Measurements from ENCODE around the gene UBC. TPM values are rescaled to one million over a fixed set of nuclear protein-coding genes. Genes with fewer than 3 reads are reported as not detected.

The UBC gene
- total and polyA plus RNA-seq, 9 of the 15 experiments (the other 6 are each of a cell fraction or from before 2014, with no cell fraction given) = 533 to 1,153 (median 813) TPM

GRCh38 chr12:124927201-124928094, 13.0 kb upstream of the UBC start (continued):
- TF ChIP-seq ZBTB12 (CRISPR knock-in tag; IDR thresholded peaks at IDR 0.05) (no peak), TCF15 (CRISPR knock-in tag; IDR thresholded peaks at IDR 0.05) (no peak), ZNF584 (CRISPR knock-in tag; IDR thresholded peaks at IDR 0.05; ENCODE audit: low read depth) (no peak), HMGXB4 (CRISPR knock-in tag; IDR thresholded peaks at IDR 0.05) (peak; percentile 94), SLC30A9 (CRISPR knock-in tag; IDR thresholded peaks at IDR 0.05) (no peak), MECOM (CRISPR knock-in tag; IDR thresholded peaks at IDR 0.05) (no peak), COPS2 (conservative IDR thresholded peaks at IDR 0.05) (no peak), ZNF274 (IDR thresholded peaks at IDR 0.05; ENCODE audit: borderline replicate concordance, low read depth, low read length) (no peak), ZNF644 (tag; IDR thresholded peaks at IDR 0.05; ENCODE audit: low read depth) (no peak), ZKSCAN1 (IDR thresholded peaks at IDR 0.05; ENCODE audit: low read depth, low read length) (peak; percentile 73; the same call in 1 of the 2 replicates), BRCA1 (IDR thresholded peaks at IDR 0.05) (no peak), BRCA1 (CRISPR knock-in tag; IDR thresholded peaks at IDR 0.05) (no peak), ESRRB (CRISPR knock-in tag; IDR thresholded peaks at IDR 0.05; ENCODE audit: borderline replicate concordance) (no peak), ZNF277 (CRISPR knock-in tag; IDR thresholded peaks at IDR 0.05; ENCODE audit: borderline replicate concordance) (no peak), MED1 (CRISPR knock-in tag; IDR thresholded peaks at IDR 0.05; ENCODE audit: borderline replicate concordance) (no peak), IRF2 (CRISPR knock-in tag; IDR thresholded peaks at IDR 0.05) (no peak), MLLT1 (IDR thresholded peaks at IDR 0.05) (no peak), DDX20 (tag; IDR thresholded peaks at IDR 0.05; ENCODE audit: low read depth) (0 out of 2 replicates have a peak, but pooled peaks have one; percentile 33), SIN3B (IDR thresholded peaks at IDR 0.05; ENCODE audit: low read depth) (no peak), E2F6 (IDR thresholded peaks at IDR 0.05; ENCODE audit: borderline replicate concordance in 1 of 2, extremely low read depth in 1 of 2, insufficient read depth in 1 of 2, insufficient read length in 1 of 2, low read depth in 1 of 2, low read length in 1 of 2, poor library complexity in 1 of 2, severe bottlenecking in 1 of 2) (peak in 1 of 2 experiments; percentile 51)

Measured in K562 (cell line).